K562 (cell line): Measurements from ENCODE around the gene USP32. TPM values are rescaled to one million over a fixed set of nuclear protein-coding genes. Genes with fewer than 3 reads are reported as not detected.

Experiments used
- ATAC-seq: fragments of 200-7000 bp; cut with Tn5 transposase; 3 replicates; pipeline ENCODE4 v1.9.1; 2020; ENCODE audit warnings: moderate library complexity
- BruUV-seq: library from RNA; stranded (reverse); fragments of 400-500 nt; replicated peaks from 2 replicates; lab custom pipeline; 2021; lab: Mats Ljungman, UMichigan
- CTCF ChIA-PET: fragments of 300-600 bp; formaldehyde crosslinking; extraction: SDS; loops from one replicate; lab custom pipeline; 2021; ENCODE audit warnings: low intra/inter-chr PET ratio; lab: Yijun Ruan, JAX
- POLR2A ChIA-PET: fragments of 300-600, 350-650 bp; sonication (Branson Sonifier 250); formaldehyde crosslinking; extraction: SDS; loops from one replicate; lab custom pipeline; 2021; ENCODE audit warnings: antibody characterized with exemption, inconsistent platforms; lab: Yijun Ruan, JAX
- DNase-seq, 4 experiments: peaks; one replicate each; pipeline versions ENCODE4 v3.0.0 to v3.0.0-alpha.2; 2011 to 2018; ENCODE audit warnings: low spot score in 3 of 4, mixed read lengths in 3 of 4; ENCODE audit errors: extremely low read depth in 1 of 4
- FAIRE-seq: peaks from 2 replicates; lab custom pipeline; 2011; peaks lifted over from hg19 to GRCh38; lab: Jason Lieb, UNC
- H2AFZ ChIP-seq: 2 replicates; pipeline ENCODE4 v1.6.0; 2011; ENCODE audit warnings: low read depth, low read length, control low read depth, inconsistent platforms
- H3K27ac ChIP-seq: fragments of 200-600 bp; 3 replicates; pipeline ENCODE4 v1.8.0; 2011; ENCODE audit warnings: low read depth, mild to moderate bottlenecking, control low read depth, inconsistent platforms, low read length, moderate library complexity, mixed read lengths; ENCODE audit errors: extremely low read depth
- H3K27me3 ChIP-seq, 2 experiments: fragments of 300-600 bp in 1 of 2; 2 replicates in 1 of 2; 3 replicates in 1 of 2; pipeline versions ENCODE4 v1.6.0 to v1.8.0; 2011; ENCODE audit warnings: inconsistent platforms in 2 of 2, low read length in 2 of 2, mild to moderate bottlenecking in 1 of 2, mixed read lengths in 1 of 2, moderate library complexity in 1 of 2; ENCODE audit not compliant: control insufficient read depth in 2 of 2, insufficient read depth in 2 of 2
- H3K36me3 ChIP-seq: fragments of 300-600 bp; 3 replicates; pipeline ENCODE4 v1.8.0; 2011; ENCODE audit warnings: mild to moderate bottlenecking, low read length, inconsistent platforms; ENCODE audit not compliant: control insufficient read depth, insufficient read depth
- H3K4me1 ChIP-seq, 2 experiments: fragments of 200-600 bp in 1 of 2; replicated peaks in 1 of 2; 2 replicates in 1 of 2; 3 replicates in 1 of 2; pipeline versions ENCODE4 v1.5.1 to v1.8.0; 2011; ENCODE audit warnings: inconsistent platforms in 2 of 2, low read length in 2 of 2, mild to moderate bottlenecking in 1 of 2, mixed read lengths in 1 of 2, moderate library complexity in 1 of 2; ENCODE audit not compliant: control insufficient read depth in 2 of 2, insufficient read depth in 2 of 2
- H3K4me2 ChIP-seq: 2 replicates; pipeline ENCODE4 v1.6.1; 2011; ENCODE audit warnings: low read length, control low read depth, inconsistent platforms, mixed read lengths; ENCODE audit not compliant: insufficient read depth
- H3K4me3 ChIP-seq: fragments of 200-600 bp; sonication (generic), shearing (Covaris generic); 2 replicates; pipeline ENCODE4 v1.5.1; 2016; ENCODE audit warnings: control low read depth, inconsistent platforms
- H3K79me2 ChIP-seq: fragments of 200-600 bp; 3 replicates; pipeline ENCODE4 v1.8.0; 2011; ENCODE audit warnings: low read length, inconsistent platforms; ENCODE audit not compliant: control insufficient read depth, insufficient read depth
- H3K9ac ChIP-seq, 2 experiments: 2 replicates each; pipeline versions ENCODE4 v1.6.0 to v1.6.1; 2011; ENCODE audit warnings: low read depth in 2 of 2, low read length in 2 of 2, control low read depth in 1 of 2, inconsistent platforms in 1 of 2, mild to moderate bottlenecking in 1 of 2, mixed read lengths in 1 of 2; ENCODE audit not compliant: insufficient read depth in 1 of 2
- H3K9me1 ChIP-seq: one replicate; pipeline ENCODE4 v1.6.0; 2011; ENCODE audit warnings: inconsistent platforms, mild to moderate bottlenecking, low read length, moderate library complexity; ENCODE audit not compliant: control insufficient read depth, insufficient read depth
- H3K9me3 ChIP-seq: replicated peaks from 2 replicates; pipeline ENCODE4 v1.5.1; 2011; ENCODE audit warnings: low read depth, low read length, inconsistent platforms; ENCODE audit not compliant: control insufficient read depth, insufficient read depth
- H4K20me1 ChIP-seq: replicated peaks from 2 replicates; pipeline ENCODE4 v1.6.1; 2011; ENCODE audit warnings: low read length, inconsistent platforms, mixed read lengths; ENCODE audit not compliant: control insufficient read depth, insufficient read depth
- ARID1B ChIP-seq: fragments of 450-650 bp; IDR thresholded peaks from 2 replicates; pipeline ENCODE4 v1.6.1; 2016; ENCODE audit warnings: antibody characterized with exemption, mild to moderate bottlenecking, inconsistent platforms
- DPF2 ChIP-seq: fragments of 450-650 bp; IDR thresholded peaks from 2 replicates; pipeline ENCODE4 v1.6.1; 2016
- TRIM24 ChIP-seq, 2 experiments: fragments of 450-650 bp; IDR thresholded peaks; 2 replicates each; pipeline ENCODE4 v1.6.1; 2016
- WGBS: fragments of 100-300 bp; shearing (Covaris generic); methylation state at CpG from one replicate; pipeline ENCODE4 v1.1.6; 2016; ENCODE audit warnings: low coverage, mixed read lengths; ENCODE audit not compliant: insufficient coverage; ENCODE audit errors: missing lambda C conversion rate; 5-methylcytosine and 5-hydroxymethylcytosine counted together
- in situ Hi-C: fragments of 300-500 bp; cut with MboI; formaldehyde crosslinking; loops from 4 replicates; pipeline ENCODE4 v1.15.0; 2018; ENCODE audit warnings: inconsistent platforms, mixed read lengths
- intact Hi-C: fragments of 100-400 bp; cut with micrococcal nuclease; formaldehyde crosslinking; loops from 2 replicates; pipeline ENCODE4 v1.14.2; 2022
- polyA plus RNA-seq, 8 experiments: library from polyadenylated mRNA; depleted of rRNA in 4 of 8; stranded (reverse) in 5 of 8; unstranded in 3 of 8; fragments of >200 nt; fragmentation: Nextera tagmentation in 2 of 8; fragmentation: Illumina TruSeq in 1 of 8; extraction: Ambion mirVana in 2 of 8; extraction: Trizol in 1 of 8; gene quantifications; 2 replicates each; pipeline versions ENCODE4 v1.2.1 to v1.2.3, GENCODE V29; 2011 to 2014; ENCODE audit warnings: inconsistent platforms in 1 of 8, missing spikeins in 1 of 8
- total RNA-seq, 7 experiments: library from RNA; depleted of rRNA in 6 of 7; stranded (reverse); fragments of >200 nt in 6 of 7; fragmentation: Illumina TruSeq in 2 of 7; extraction: Trizol in 2 of 7; gene quantifications; 2 replicates each; pipeline versions ENCODE4 v1.2.1 to v1.2.3, GENCODE V29; 2011 to 2021; ENCODE audit warnings: low replicate concordance in 1 of 7
- TF ChIP-seq, protein P1 (sequence below): fragments of 450-650 bp; IDR thresholded peaks from 2 replicates; pipeline ENCODE4 v1.6.1; 2016; ENCODE audit warnings: borderline replicate concordance
- TF ChIP-seq, protein P2 (sequence below): fragments of 250-450 bp; sonication (Bioruptor Pico); IDR thresholded peaks from 2 replicates; pipeline ENCODE4 v1.8.0; 2022; ENCODE audit warnings: moderate library complexity, mild to moderate bottlenecking, inconsistent platforms
- TF ChIP-seq, protein P3 (sequence below): sonication (generic); formaldehyde crosslinking; IDR thresholded peaks from 2 replicates; pipeline ENCODE4 v1.8.0; 2022; ENCODE audit warnings: missing genetic modification reagents, mild to moderate bottlenecking, moderate library complexity, borderline replicate concordance
- TF ChIP-seq, protein P4 (sequence below), 2 experiments: fragments of 450-650 bp; IDR thresholded peaks; 2 replicates each; pipeline ENCODE4 v1.6.1; 2016; ENCODE audit warnings: mild to moderate bottlenecking in 2 of 2, borderline replicate concordance in 1 of 2, low read depth in 1 of 2, moderate library complexity in 1 of 2
- TF ChIP-seq, protein P5 (sequence below): fragments of 450-650 bp; IDR thresholded peaks from 2 replicates; pipeline ENCODE4 v1.6.1; 2016; ENCODE audit warnings: missing biosample characterization, missing genetic modification characterization

The USP32 gene
- total and polyA plus RNA-seq, 9 of the 15 experiments (the other 6 are each of a cell fraction or from before 2014, with no cell fraction given), result 18.0 to 69.3 (median 47.1) TPM

DNA sequence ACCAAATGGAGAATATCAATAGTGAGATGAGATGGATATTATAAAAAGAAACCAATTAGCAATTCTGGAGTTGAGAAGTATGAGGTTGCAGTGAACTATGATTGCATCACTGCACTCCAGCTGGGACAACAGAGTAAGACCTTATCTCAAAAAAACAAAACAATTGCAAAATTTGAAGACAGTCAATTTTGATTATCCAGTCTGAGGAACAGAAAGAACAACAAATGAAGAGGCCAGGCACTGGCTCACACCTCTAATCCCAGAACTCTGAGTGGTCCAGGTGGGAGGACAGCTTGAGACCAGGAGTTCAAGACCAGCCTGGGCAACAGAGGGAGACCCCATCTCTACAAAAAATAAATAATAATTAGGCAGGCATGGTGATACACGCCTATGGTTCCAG, 35.0 kb downstream of the USP32 start:
- BruUV-seq, result no TSS peak
- POLR2A ChIA-PET, result interaction anchor here (1.8 kb wide), 1 partner anchor 10 kb away, joined by 6 read pairs; no protein-coding TSS in a partner anchor
- 0 out of 2 replicates have a peak, but pooled peaks have one; percentile 33 for TF ChIP-seq DPF2
- TF ChIP-seq ARID1B, result peak; percentile 41; the same call in 1 of the 2 replicates
- TF ChIP-seq, protein P1, sequence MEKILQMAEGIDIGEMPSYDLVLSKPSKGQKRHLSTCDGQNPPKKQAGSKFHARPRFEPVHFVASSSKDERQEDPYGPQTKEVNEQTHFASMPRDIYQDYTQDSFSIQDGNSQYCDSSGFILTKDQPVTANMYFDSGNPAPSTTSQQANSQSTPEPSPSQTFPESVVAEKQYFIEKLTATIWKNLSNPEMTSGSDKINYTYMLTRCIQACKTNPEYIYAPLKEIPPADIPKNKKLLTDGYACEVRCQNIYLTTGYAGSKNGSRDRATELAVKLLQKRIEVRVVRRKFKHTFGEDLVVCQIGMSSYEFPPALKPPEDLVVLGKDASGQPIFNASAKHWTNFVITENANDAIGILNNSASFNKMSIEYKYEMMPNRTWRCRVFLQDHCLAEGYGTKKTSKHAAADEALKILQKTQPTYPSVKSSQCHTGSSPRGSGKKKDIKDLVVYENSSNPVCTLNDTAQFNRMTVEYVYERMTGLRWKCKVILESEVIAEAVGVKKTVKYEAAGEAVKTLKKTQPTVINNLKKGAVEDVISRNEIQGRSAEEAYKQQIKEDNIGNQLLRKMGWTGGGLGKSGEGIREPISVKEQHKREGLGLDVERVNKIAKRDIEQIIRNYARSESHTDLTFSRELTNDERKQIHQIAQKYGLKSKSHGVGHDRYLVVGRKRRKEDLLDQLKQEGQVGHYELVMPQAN, result no peak
- TF ChIP-seq TRIM24 (IDR thresholded peaks at IDR 0.05), result peak in 1 of 2 experiments; percentile 44; a peak in 2 of 4 replicates
- TF ChIP-seq, protein P2, sequence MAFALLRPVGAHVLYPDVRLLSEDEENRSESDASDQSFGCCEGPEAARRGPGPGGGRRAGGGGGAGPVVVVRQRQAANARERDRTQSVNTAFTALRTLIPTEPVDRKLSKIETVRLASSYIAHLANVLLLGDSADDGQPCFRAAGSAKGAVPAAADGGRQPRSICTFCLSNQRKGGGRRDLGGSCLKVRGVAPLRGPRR (CRISPR knock-in tag), result no peak
- TF ChIP-seq, protein P3, sequence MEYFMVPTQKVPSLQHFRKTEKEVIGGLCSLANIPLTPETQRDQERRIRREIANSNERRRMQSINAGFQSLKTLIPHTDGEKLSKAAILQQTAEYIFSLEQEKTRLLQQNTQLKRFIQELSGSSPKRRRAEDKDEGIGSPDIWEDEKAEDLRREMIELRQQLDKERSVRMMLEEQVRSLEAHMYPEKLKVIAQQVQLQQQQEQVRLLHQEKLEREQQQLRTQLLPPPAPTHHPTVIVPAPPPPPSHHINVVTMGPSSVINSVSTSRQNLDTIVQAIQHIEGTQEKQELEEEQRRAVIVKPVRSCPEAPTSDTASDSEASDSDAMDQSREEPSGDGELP, result peak; percentile 53; the same call in 1 of the 2 replicates
- TF ChIP-seq, protein P4, sequence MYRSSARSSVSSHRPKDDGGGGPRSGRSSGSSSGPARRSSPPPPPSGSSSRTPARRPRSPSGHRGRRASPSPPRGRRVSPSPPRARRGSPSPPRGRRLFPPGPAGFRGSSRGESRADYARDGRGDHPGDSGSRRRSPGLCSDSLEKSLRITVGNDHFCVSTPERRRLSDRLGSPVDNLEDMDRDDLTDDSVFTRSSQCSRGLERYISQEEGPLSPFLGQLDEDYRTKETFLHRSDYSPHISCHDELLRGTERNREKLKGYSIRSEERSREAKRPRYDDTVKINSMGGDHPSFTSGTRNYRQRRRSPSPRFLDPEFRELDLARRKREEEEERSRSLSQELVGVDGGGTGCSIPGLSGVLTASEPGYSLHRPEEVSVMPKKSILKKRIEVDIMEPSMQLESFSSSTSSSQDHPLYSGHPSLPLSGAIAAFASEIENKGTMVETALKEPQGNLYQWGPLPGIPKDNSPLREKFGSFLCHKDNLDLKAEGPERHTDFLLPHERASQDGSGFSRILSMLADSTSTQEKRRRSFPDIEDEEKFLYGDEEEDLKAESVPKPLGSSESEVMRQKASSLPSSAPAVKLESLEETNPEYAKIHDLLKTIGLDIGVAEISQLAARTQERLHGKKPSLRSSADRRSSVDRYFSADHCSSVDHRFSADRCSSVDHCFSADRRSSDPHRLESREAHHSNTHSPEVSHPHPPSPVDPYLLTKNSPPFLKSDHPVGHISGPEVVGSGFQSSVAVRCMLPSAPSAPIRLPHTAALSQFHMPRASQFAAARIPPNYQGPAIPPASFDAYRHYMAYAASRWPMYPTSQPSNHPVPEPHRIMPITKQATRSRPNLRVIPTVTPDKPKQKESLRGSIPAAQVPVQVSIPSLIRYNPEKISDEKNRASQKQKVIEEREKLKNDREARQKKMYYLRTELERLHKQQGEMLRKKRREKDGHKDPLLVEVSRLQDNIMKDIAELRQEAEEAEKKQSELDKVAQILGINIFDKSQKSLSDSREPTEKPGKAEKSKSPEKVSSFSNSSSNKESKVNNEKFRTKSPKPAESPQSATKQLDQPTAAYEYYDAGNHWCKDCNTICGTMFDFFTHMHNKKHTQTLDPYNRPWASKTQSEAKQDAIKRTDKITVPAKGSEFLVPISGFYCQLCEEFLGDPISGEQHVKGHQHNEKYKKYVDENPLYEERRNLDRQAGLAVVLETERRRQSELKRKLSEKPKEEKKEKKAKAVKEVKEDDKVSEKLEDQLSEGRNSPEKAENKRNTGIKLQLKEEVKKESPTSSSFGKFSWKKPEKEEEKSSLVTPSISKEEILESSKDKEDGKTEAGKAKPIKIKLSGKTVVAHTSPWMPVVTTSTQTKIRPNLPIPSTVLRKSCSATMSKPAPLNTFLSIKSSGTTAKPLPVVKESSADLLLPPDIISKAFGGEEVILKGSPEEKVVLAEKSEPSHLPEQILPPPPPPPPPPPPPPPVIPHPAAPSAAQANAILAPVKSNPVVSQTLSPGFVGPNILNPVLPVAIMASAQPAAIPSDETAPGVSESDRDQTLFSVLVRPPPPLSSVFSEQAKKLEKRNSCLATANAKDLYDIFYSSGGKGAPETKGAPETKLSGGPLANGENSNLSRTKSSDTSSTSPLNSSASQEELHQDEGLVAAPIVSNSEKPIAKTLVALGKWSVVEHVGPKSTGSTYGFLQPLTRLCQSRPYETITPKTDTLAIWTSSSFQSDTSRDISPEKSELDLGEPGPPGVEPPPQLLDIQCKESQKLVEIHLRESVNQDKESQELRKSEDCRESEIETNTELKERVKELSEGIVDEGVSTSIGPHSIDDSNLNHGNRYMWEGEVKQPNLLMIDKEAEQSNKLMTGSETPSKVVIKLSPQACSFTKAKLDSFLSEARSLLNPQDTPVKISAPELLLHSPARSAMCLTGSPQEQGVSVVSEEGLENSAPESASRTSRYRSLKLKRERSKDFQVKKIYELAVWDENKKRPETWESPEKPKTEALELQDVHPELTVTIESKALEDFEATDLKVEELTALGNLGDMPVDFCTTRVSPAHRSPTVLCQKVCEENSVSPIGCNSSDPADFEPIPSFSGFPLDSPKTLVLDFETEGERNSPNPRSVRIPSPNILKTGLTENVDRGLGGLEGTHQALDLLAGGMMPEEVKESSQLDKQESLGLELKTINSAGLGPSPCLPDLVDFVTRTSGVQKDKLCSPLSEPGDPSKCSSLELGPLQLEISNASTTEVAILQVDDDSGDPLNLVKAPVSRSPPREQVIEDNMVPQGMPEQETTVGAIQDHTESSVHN (IDR thresholded peaks at IDR 0.05; ENCODE audit: borderline replicate concordance in 1 of 2, low read depth in 1 of 2), result 0 out of 4 replicates have a peak, but pooled peaks of 1 of the 2 experiments have one; percentile 37
- TF ChIP-seq, protein P5, sequence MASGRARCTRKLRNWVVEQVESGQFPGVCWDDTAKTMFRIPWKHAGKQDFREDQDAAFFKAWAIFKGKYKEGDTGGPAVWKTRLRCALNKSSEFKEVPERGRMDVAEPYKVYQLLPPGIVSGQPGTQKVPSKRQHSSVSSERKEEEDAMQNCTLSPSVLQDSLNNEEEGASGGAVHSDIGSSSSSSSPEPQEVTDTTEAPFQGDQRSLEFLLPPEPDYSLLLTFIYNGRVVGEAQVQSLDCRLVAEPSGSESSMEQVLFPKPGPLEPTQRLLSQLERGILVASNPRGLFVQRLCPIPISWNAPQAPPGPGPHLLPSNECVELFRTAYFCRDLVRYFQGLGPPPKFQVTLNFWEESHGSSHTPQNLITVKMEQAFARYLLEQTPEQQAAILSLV, result 0 out of 2 replicates have a peak, but pooled peaks have one; percentile 23

More for the DNA sequence above, 35.0 kb downstream of the USP32 start:
- H3K9me1 ChIP-seq, result no peaks in the 10 kb centered on the region
- no peak for FAIRE-seq
- H3K27ac ChIP-seq, result no peak overlapping the region; the same call in 2 of the 3 replicates
- H3K4me2 ChIP-seq, result no peak overlapping the region
- H2AFZ ChIP-seq, result no peak overlapping the region
- peaks cover 3% of the 10 kb centered on the region; the same call in 2 of the 3 replicates for H3K36me3 ChIP-seq
- intact Hi-C loops (no loop called here), in situ Hi-C loops (no loop called here)
- no peaks in the 10 kb centered on the region for H3K9me3 ChIP-seq
- peaks cover 3% of the 10 kb centered on the region; the same call in 1 of the 2 replicates for H4K20me1 ChIP-seq
- no peaks in the 10 kb centered on the region for H3K27me3 ChIP-seq
- peak in 1 of 4 experiments; percentile 16 for DNase-seq
- no peak overlapping the region for H3K4me3 ChIP-seq
- no peak overlapping the region for H3K9ac ChIP-seq
- peaks cover 86% of the 10 kb centered on the region for H3K79me2 ChIP-seq
- WGBS, result 67% methylated on average over 1 of the region's 1 CpG
- peaks cover 12 to 26% of the 10 kb centered on the region in 2 experiments; a peak in 4 of 5 replicates for H3K4me1 ChIP-seq
- CTCF ChIA-PET, result no interaction called here
- no peak for ATAC-seq
